Measurements from ENCODE around the gene CDC42BPA.

- no peak for TF ChIP-seq NFRKB (IDR thresholded peaks at IDR 0.05)
- TF ChIP-seq ARNT (IDR thresholded peaks at IDR 0.05): no peak
- TF ChIP-seq FOXM1 (IDR thresholded peaks at IDR 0.05; ENCODE audit: borderline replicate concordance): no peak
Observed at GRCh38 chr1:226953175-226953800, 365.0 kb downstream of the CDC42BPA start.
